Endothelial cell (in vitro differentiated cells): ENCODE results near the gene GSKIP. TPM values are rescaled to one million over a fixed set of nuclear protein-coding genes. Genes with fewer than 3 reads are reported as not detected.
A peak's percentile ranks its signal among the peaks of the same experiment; 100 is the strongest.

ENCODE experiments used
- DNase-seq: peaks from one replicate; pipeline ENCODE4 v3.0.0; 2021; ENCODE audit warnings: low spot score
- H3K27ac Mint-ChIP-seq: one replicate; pipeline ENCODE4 v1.8.0; 2021; ENCODE audit warnings: mixed read lengths, inconsistent platforms; ENCODE audit not compliant: unreplicated experiment
- H3K27me3 Mint-ChIP-seq: one replicate; pipeline ENCODE4 v1.8.0; 2021; ENCODE audit warnings: mild to moderate bottlenecking, moderate library complexity, mixed read lengths, inconsistent platforms; ENCODE audit not compliant: unreplicated experiment
- H3K36me3 Mint-ChIP-seq: one replicate; pipeline ENCODE4 v1.8.0; 2021; ENCODE audit warnings: mild to moderate bottlenecking, low read depth, mixed read lengths, inconsistent platforms; ENCODE audit not compliant: unreplicated experiment
- H3K4me1 Mint-ChIP-seq: one replicate; pipeline ENCODE4 v1.8.0; 2021; ENCODE audit warnings: mild to moderate bottlenecking, mixed read lengths, inconsistent platforms; ENCODE audit not compliant: unreplicated experiment
- H3K4me3 Mint-ChIP-seq: one replicate; pipeline ENCODE4 v1.8.0; 2021; ENCODE audit warnings: mild to moderate bottlenecking, mixed read lengths, inconsistent platforms; ENCODE audit not compliant: unreplicated experiment
- H3K9me3 Mint-ChIP-seq: one replicate; pipeline ENCODE4 v1.8.0; 2021; ENCODE audit warnings: mixed read lengths, inconsistent platforms; ENCODE audit not compliant: unreplicated experiment
- CTCF ChIP-seq: fragments of 200-600 bp; sonication (generic); IDR thresholded peaks from one replicate; pipeline ENCODE4 v1.5.0; 2021; ENCODE audit warnings: antibody characterized with exemption; ENCODE audit not compliant: unreplicated experiment
- total RNA-seq: library from RNA; stranded (reverse); fragmentation: NEBNext Ultra II Directional; extraction: Animal tissue kit (Norgen Biotek cat#: 25700); gene quantifications from one replicate; pipeline ENCODE4 v1.2.1, GENCODE V29; 2021; ENCODE audit not compliant: unreplicated experiment

GSKIP gene
- total RNA-seq, 1 donor from 2014 or later = 27.6 TPM

GRCh38 chr14:96384740-96385139 is 21.4 kb downstream of the GSKIP start:
- Mint-ChIP-seq H3K27ac (no peak overlapping the region), H3K4me3 (no peak overlapping the region), H3K9me3 (no peaks in the 10 kb centered on the region), H3K4me1 (no peaks in the 10 kb centered on the region), H3K36me3 (peaks cover 3% of the 10 kb centered on the region), H3K27me3 (no peaks in the 10 kb centered on the region)
- no peak for TF ChIP-seq CTCF
- DNase-seq = no peak

- no peak for TF ChIP-seq CTCF
- Mint-ChIP-seq H3K36me3 (peaks cover 3% of the 10 kb centered on the region), H3K27me3 (no peaks in the 10 kb centered on the region), H3K9me3 (no peaks in the 10 kb centered on the region), H3K4me3 (no peak overlapping the region), H3K27ac (no peak overlapping the region), H3K4me1 (no peaks in the 10 kb centered on the region)
- no peak for DNase-seq
These were observed 22.1 kb downstream of the GSKIP start for GRCh38 chr14:96385385-96385784.

GRCh38 chr14:96390965-96391292 is 27.6 kb downstream of the GSKIP start:
- Mint-ChIP-seq H3K4me1 (peaks cover 3% of the 10 kb centered on the region), H3K9me3 (no peaks in the 10 kb centered on the region), H3K36me3 (no peaks in the 10 kb centered on the region), H3K27ac (no peak overlapping the region), H3K4me3 (peak overlapping the region; percentile 88), H3K27me3 (peaks cover 2% of the 10 kb centered on the region)
- DNase-seq = no peak
- no peak for TF ChIP-seq CTCF

GRCh38 chr14:96391293-96392118 is 28.2 kb downstream of the GSKIP start:
- Mint-ChIP-seq H3K4me3 (peak overlapping the region; percentile 88), H3K27ac (no peak overlapping the region), H3K9me3 (no peaks in the 10 kb centered on the region), H3K27me3 (peaks cover 2% of the 10 kb centered on the region), H3K36me3 (no peaks in the 10 kb centered on the region), H3K4me1 (peaks cover 3% of the 10 kb centered on the region)
- TF ChIP-seq CTCF = no peak
- peak; percentile 99 for DNase-seq

GRCh38 chr14:96393071-96393691 is 29.9 kb downstream of the GSKIP start:
- TF ChIP-seq CTCF = no peak
- Mint-ChIP-seq H3K27me3 (peaks cover 2% of the 10 kb centered on the region), H3K36me3 (no peaks in the 10 kb centered on the region), H3K27ac (no peak overlapping the region), H3K9me3 (no peaks in the 10 kb centered on the region), H3K4me1 (peaks cover 6% of the 10 kb centered on the region), H3K4me3 (peak overlapping the region; percentile 83)
- DNase-seq = no peak
